Stimulated activated naive B cell treated with anti-CD40 and anti-IgM and Interleukin-4, amounts not matched to agents 10 μg/mL and 1 μg/mL and 100 μg/mL, for 72 hours (primary cell): ENCODE measurements around the gene C5.

Experiments
- ATAC-seq, 2 donors: fragments of 150-1000 bp; cut with Tn5 transposase; replicated peaks; 2 replicates each; pipeline ENCODE4 v1.10.0; 2021; ENCODE audit warnings: moderate library complexity in 1 of 2
- DNase-seq: peaks from one replicate; pipeline ENCODE4 v3.0.0; 2021
- H3K27ac Mint-ChIP-seq: one replicate; pipeline ENCODE4 v1.8.0; 2022; ENCODE audit warnings: mild to moderate bottlenecking, mixed read lengths
- H3K27me3 Mint-ChIP-seq, 2 donors: one replicate each; pipeline ENCODE4 v1.8.0; 2022; ENCODE audit warnings: mixed read lengths in 2 of 2
- H3K36me3 Mint-ChIP-seq, 2 donors: one replicate each; pipeline ENCODE4 v1.8.0; 2022; ENCODE audit warnings: mixed read lengths in 2 of 2, mild to moderate bottlenecking in 1 of 2
- H3K4me1 Mint-ChIP-seq, 2 donors: one replicate each; pipeline ENCODE4 v1.8.0; 2022; ENCODE audit warnings: mixed read lengths in 2 of 2, mild to moderate bottlenecking in 1 of 2
- H3K4me3 Mint-ChIP-seq, 2 donors: one replicate each; pipeline ENCODE4 v1.8.0; 2022; ENCODE audit warnings: mild to moderate bottlenecking in 2 of 2, mixed read lengths in 2 of 2, moderate library complexity in 1 of 2
- H3K9me3 Mint-ChIP-seq, 2 donors: one replicate each; pipeline ENCODE4 v1.8.0; 2022; ENCODE audit warnings: mixed read lengths in 2 of 2, mild to moderate bottlenecking in 1 of 2

C5 gene

DNA sequence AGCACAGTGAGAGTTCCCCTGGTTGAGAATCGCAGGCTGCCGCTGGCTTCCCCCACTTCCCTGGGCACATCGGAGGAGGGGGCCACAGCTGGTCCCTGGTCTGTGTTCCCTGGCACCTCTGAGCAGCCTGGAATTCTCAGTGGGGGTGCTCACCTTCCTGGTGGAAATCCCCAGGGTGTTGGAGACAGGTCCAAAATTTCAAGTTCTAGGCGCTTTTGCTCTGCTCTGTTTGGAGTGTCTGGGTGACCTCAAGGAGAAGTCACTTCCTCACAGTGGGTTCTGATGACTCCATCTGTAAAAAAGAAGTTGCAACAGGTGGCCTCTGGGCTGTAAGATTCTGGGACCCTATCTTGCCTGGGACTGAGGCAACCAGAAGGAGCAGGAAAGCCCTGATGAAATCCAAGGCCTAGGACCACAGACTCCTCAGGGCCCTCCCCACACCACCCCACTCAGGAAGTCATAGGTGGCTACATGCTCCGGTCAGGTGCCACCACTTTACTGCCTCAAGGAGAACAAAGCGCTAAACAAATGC lies 123.6 kb downstream of the C5 start, which contains the start of gene TRAF1:
TSS of gene TRAF1 (minus strand) at position 400 of the 532 bp plus-strand sequence. CDS start 721 bp downstream, outside the sequence.
- Mint-ChIP-seq H3K36me3 (peaks cover 37 to 48% of the 10 kb centered on the region in 2 donors), H3K9me3 (no peaks in the 10 kb centered on the region)
- DNase-seq: peak; percentile 61

DNA sequence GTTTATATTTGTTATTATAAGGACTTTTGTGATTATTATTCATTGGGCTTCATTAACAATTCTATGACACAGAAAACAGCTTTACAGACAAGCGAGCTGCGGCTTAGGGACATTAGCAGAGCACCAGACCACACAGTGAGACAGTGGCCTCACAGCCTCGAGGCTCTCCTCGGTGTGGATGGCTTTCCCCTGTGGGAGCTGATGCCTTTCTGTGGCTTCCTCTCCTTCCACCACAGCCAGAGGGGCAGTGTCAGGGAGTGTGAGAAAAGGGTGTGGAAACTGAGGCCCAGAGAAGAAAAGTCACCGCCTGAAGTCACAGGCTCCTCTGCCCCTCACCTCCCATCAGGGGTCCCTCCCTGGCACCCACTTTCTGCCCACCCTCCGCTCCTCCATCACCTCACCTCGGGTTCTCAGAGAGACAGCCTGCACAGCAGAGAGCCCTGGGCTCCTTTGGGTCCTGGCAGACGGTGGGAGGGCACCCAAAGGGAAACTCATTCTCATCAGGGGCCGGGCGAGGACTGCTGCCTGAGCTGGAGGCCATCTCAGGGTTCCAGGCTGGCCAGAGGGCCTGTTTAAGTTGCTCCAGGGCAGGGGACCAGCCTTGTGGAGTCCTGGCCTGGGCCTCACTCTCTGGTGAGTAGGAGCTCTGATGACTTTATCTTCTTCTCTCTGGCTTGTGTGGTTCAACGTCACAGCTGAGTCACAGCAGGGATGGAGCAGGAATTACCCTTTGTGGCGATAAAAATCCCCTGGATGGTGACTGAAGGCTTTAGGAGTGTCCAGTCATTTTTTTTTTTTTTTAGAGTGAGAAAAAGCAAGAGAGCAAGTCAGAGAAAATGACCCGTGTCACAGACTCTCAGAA lies 124.3 kb downstream of the C5 start:
- Mint-ChIP-seq H3K4me1 (peaks cover 51 to 90% of the 10 kb centered on the region in 2 donors), H3K27me3 (no peaks in the 10 kb centered on the region), H3K27ac (peak overlapping the region; percentile 96), H3K36me3 (peaks cover 43 to 55% of the 10 kb centered on the region in 2 donors), H3K4me3 (peak overlapping the region; percentile 89 to 96), H3K9me3 (no peaks in the 10 kb centered on the region)
- ATAC-seq (peak; percentile 71 to 73), DNase-seq (peak; percentile 89)

More for the DNA sequence above, 123.6 kb downstream of the C5 start, which contains the start of gene TRAF1:
- Mint-ChIP-seq H3K4me3 (peak within 1 kb of the TSS; percentile 89 to 96), H3K27me3 (no peaks in the 10 kb centered on the region), H3K27ac (peak within 1 kb of the TSS; percentile 96), H3K4me1 (peaks cover 51 to 90% of the 10 kb centered on the region in 2 donors)
- ATAC-seq: peak; percentile 54 to 57

DNA sequence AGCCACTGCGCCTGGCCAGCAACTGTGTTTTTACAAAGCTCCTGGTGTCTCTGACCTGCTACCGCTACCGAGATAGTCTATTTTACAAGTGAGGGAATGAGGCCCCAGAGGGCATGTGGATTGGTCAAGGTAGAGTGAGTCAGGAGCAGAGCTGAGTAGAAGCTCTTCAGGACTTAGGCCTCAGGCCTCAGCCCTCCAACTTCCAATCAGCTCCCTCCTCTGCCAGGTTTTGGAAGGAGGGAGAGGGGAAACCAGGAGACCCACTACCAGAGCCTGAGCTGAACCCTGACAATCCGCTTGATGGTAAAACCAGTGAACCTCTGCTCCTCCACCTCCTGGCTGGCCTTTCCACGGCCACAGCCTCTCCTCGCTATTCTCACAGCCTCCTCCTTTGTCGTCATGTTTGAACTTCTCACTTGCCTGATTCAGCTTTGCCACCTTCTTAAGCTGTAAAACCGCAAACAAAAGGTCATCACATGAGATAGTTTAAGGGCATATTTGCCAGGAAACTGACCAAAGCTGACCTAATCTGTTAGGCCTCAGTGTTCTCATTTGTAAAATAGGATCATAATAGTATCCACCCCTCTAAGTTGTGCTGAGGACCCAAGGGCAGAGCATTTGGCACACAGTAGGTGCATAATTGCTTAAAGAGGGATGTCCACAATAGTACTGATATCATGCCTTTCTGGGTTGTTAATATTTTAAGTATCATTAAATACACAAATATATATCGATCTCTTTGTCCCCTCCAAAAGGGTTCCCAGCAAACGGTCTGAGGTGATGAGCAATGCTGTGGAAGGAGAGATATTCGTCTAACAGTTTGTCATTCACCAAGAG lies 125.2 kb downstream of the C5 start:
- DNase-seq: no peak
- H3K4me1 Mint-ChIP-seq: peaks cover 54 to 91% of the 10 kb centered on the region in 2 donors
- no peaks in the 10 kb centered on the region for H3K27me3 Mint-ChIP-seq
- H3K27ac Mint-ChIP-seq: peak overlapping the region; percentile 96
- H3K36me3 Mint-ChIP-seq: peaks cover 48 to 63% of the 10 kb centered on the region in 2 donors
- H3K4me3 Mint-ChIP-seq: peak overlapping the region; percentile 89 to 96
- no peaks in the 10 kb centered on the region for H3K9me3 Mint-ChIP-seq
- ATAC-seq: peak in 1 of 2 donors; percentile 28

DNA sequence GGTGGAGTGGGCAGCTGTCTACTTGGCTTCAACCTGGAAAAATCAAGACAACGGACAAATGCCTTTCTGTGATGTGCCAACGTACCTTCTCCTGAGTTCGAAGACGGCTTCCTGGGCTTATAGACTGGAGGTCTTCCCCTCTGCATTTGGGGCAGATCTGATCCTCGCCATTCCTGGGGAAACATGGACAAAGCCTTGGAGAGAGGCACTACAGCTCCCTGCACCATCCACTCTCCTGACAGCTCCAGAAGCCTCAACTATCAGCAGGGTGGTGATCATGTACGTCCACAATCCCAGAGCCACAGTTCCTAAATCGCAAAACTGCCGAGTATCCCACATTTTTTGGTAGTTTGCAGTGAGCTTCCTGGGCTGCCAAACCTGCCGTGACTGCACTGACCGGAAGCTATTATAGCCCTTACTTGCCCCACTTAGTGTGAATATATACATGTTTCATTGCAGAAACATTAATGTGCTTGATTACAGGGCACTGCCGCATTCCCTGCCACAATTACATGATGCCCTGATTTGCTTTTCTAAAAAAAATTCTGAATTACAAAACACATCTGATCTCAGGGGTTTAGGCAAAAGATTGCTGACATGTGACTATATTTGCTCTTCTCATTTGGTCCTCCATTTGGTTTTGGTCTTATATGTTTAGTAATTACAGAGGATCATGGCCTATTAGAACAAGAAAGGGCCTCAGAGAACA lies 126.3 kb downstream of the C5 start:
- H3K4me1 Mint-ChIP-seq: peaks cover 57 to 94% of the 10 kb centered on the region in 2 donors
- H3K27me3 Mint-ChIP-seq: no peaks in the 10 kb centered on the region
- peak overlapping the region; percentile 96 for H3K27ac Mint-ChIP-seq
- ATAC-seq (no peak), DNase-seq (no peak)
- peaks cover 60 to 75% of the 10 kb centered on the region in 2 donors for H3K36me3 Mint-ChIP-seq
- no peaks in the 10 kb centered on the region for H3K9me3 Mint-ChIP-seq
- peak overlapping the region; percentile 89 to 96 for H3K4me3 Mint-ChIP-seq

DNA sequence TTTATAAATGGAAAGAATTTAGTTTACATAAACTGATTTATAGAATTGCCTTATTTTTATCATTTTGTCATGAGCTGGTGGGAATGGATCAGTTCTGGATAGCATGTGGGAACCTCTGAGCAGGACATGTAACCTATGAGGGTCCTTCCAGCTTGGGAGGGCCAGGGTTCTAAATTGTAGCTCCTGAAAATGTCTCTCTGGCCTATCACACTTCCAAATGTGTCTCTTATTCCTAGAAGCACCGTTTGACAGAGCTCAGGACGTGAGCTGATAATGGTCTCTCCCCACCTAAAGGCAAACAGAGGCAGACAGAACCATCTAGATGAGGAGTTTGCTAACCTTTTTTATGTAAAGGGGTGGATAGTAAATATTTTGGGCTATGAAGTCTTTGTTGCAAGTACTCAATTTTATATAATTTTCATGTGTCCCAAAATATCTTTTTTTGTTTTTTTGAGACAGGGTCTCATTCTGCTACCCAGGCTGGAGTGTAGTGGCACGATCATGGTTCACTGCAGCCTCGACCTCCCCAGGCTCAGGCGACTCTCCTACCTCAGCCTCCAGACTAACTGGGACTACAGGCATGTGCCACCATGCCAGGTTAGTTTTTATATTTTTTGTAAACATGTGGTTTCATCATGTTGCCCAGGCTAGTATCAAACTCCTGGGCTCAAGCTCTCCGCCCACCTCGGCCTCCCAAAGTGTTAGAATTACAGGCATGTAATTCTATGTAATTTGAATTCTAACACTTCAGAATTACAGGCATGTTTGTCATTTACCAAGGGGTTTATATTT lies 127.5 kb downstream of the C5 start:
- ATAC-seq (no peak), DNase-seq (no peak)
- Mint-ChIP-seq H3K27me3 (no peaks in the 10 kb centered on the region), H3K4me3 (peak overlapping the region; percentile 89 to 96), H3K9me3 (no peaks in the 10 kb centered on the region), H3K27ac (peak overlapping the region; percentile 94), H3K4me1 (peaks cover 56 to 92% of the 10 kb centered on the region in 2 donors), H3K36me3 (peaks cover 68 to 81% of the 10 kb centered on the region in 2 donors)

GRCh38 chr9:120921661-120922181 lies 128.4 kb downstream of the C5 start:
- Mint-ChIP-seq H3K27ac (peak overlapping the region; percentile 94), H3K9me3 (peaks cover 0 to 2% of the 10 kb centered on the region in 2 donors), H3K36me3 (peaks cover 77 to 89% of the 10 kb centered on the region in 2 donors), H3K4me3 (peak overlapping the region; percentile 89 to 96), H3K4me1 (peaks cover 55 to 92% of the 10 kb centered on the region in 2 donors), H3K27me3 (no peaks in the 10 kb centered on the region)
- DNase-seq: no peak
- ATAC-seq: peak; percentile 6 to 16

DNA sequence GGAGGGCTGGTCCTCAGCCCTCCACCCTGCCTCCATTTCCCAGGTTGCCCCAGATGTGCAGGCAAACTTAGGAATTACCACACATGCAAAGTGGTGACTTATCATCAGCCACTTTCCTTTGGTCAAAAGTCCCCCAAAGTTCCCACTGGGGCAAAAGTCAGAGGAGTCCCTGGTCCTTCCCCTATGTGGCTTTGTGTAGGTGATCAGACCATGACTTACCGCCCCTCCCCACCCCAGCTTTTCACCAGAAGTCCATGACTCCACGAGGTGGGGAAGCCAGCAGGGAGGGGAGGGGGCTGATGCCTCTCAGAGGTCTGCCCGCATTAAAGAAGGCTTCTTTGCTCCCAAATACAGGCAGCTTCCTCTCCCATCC lies 129.3 kb downstream of the C5 start:
- Mint-ChIP-seq H3K27me3 (no peaks in the 10 kb centered on the region), H3K4me3 (peak overlapping the region; percentile 89 to 96), H3K36me3 (peaks cover 75 to 93% of the 10 kb centered on the region in 2 donors), H3K4me1 (peaks cover 58 to 91% of the 10 kb centered on the region in 2 donors), H3K27ac (peak overlapping the region; percentile 94), H3K9me3 (peaks cover 0 to 2% of the 10 kb centered on the region in 2 donors)
- DNase-seq (no peak), ATAC-seq (peak; percentile 57 to 59)

GRCh38 chr9:120919843-120920805 lies 130.0 kb downstream of the C5 start:
- Mint-ChIP-seq H3K36me3 (peaks cover 71 to 88% of the 10 kb centered on the region in 2 donors), H3K27me3 (no peaks in the 10 kb centered on the region), H3K4me3 (peak overlapping the region; percentile 89 to 96), H3K9me3 (peaks cover 0 to 2% of the 10 kb centered on the region in 2 donors), H3K27ac (peak overlapping the region; percentile 94), H3K4me1 (peaks cover 58 to 90% of the 10 kb centered on the region in 2 donors)
- ATAC-seq (no peak), DNase-seq (no peak)

GRCh38 chr9:120918931-120919842 lies 130.9 kb downstream of the C5 start:
- Mint-ChIP-seq H3K27me3 (no peaks in the 10 kb centered on the region), H3K4me1 (peaks cover 64 to 90% of the 10 kb centered on the region in 2 donors), H3K4me3 (peak overlapping the region; percentile 89 to 96), H3K27ac (peak overlapping the region; percentile 94), H3K9me3 (peaks cover 0 to 2% of the 10 kb centered on the region in 2 donors), H3K36me3 (peaks cover 70 to 88% of the 10 kb centered on the region in 2 donors)
- DNase-seq (no peak), ATAC-seq (no peak)

DNA sequence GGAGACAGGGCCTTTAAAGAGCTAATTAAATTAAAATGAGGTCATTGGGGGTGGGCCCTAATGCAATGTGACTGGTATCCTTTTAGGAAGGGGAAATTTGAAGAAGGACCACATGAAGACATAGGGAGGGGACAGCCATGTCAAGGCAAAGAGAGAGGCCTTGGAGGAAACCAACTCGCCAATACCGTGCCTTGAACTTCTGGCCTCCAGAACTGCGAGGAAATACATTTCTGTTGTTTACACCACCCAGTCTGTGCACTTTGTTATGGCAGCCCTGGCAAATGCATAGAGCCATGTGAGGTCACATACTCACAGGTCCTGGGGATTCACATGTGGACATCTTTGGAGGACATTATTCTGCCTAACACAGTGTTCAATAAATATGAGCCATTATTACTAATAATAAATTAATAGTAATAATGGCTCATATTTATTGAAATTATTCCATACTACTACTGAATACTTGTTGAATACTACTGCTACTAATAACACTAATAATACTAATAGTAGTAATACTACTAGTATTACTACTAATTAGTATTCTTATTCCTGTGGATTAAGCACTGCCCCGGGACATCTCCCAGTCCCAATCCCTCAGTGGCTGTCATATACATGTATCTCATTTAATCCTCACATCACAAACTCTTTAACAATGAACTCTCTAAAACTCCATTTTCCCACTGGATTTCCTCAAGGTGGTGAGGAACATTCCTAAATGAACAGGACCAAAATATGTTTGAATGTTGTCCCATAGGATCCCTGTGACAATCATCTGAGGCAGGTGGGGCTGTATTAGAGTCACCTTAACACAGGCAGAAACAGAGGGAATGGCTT lies 131.9 kb downstream of the C5 start:
- H3K27me3 Mint-ChIP-seq: no peaks in the 10 kb centered on the region
- peak overlapping the region; percentile 94 for H3K27ac Mint-ChIP-seq
- H3K36me3 Mint-ChIP-seq: peaks cover 69 to 88% of the 10 kb centered on the region in 2 donors
- DNase-seq (no peak), ATAC-seq (no peak)
- H3K9me3 Mint-ChIP-seq: peaks cover 0 to 2% of the 10 kb centered on the region in 2 donors
- peaks cover 65 to 90% of the 10 kb centered on the region in 2 donors for H3K4me1 Mint-ChIP-seq
- peak overlapping the region; percentile 89 to 96 for H3K4me3 Mint-ChIP-seq
